Measurements from ENCODE around the gene KIF25. TPM values are rescaled to one million over a fixed set of nuclear protein-coding genes. Genes with fewer than 3 reads are reported as not detected.

KIF25 gene
- total and polyA plus RNA-seq, 7 experiments from 2014 or later, result 0.86 TPM; not detected in 6

DNA sequence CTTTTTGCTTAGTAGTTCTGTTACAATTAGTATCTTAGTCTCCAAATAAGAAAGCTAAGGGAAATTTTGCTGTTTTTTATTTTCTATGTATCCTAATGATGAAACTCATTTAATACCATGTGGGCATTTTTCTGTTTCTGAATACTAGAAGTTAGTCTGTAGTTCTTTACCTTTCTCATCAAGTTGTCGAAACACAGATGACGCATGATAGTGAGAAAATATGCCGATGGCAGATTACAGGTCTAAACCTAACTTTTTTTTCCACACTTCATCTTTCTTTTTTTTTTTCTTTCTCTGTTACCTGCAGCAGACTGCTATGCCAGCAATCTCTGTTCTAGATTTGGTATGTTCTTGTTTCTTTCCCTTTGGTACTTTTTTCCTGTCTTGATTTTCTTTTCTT lies 43.3 kb upstream of the KIF25 start:
- no peaks in the 10 kb centered on the region for H3K9me3 Mint-ChIP-seq
- no peaks in the 10 kb centered on the region for H3K36me3 ChIP-seq (ENCODE audit: control insufficient read depth in 2 of 3, insufficient read depth in 3 of 3, low read length in 3 of 3)
- no peak for DNase-seq
- intact Hi-C loops (cut with micrococcal nuclease), result no loop called here
- H3K27ac ChIP-seq (ENCODE audit: low read depth, low read length), result no peak overlapping the region
- H3K4me1 ChIP-seq (ENCODE audit: control insufficient read depth in 2 of 2, insufficient read depth in 2 of 2, low read length in 2 of 2), result no peaks in the 10 kb centered on the region
- H3K4me3 ChIP-seq (ENCODE audit: low read length), result no peak overlapping the region
- no peaks in the 10 kb centered on the region for H3K4me1 Mint-ChIP-seq
- POLR2A ChIA-PET, result no interaction called here
- CTCF ChIA-PET, result no interaction called here
- no peaks in the 10 kb centered on the region for H3K27me3 ChIP-seq (ENCODE audit: control insufficient read depth in 2 of 2, insufficient read depth in 2 of 2, low read length in 2 of 2)
- H3K27ac Mint-ChIP-seq, result no peak overlapping the region
- H3K36me3 Mint-ChIP-seq, result no peaks in the 10 kb centered on the region
- H3K4me3 Mint-ChIP-seq, result no peak overlapping the region
- no peaks in the 10 kb centered on the region for H3K9me3 ChIP-seq (ENCODE audit: control insufficient read depth in 2 of 3, low read length in 3 of 3)
- H3K27me3 Mint-ChIP-seq, result no peaks in the 10 kb centered on the region
- no peak for ATAC-seq

GRCh38 chr6:167956491-167956890 lies 41.0 kb upstream of the KIF25 start:
- ChIA-PET CTCF (no interaction called here), POLR2A (no interaction called here)
- no peaks in the 10 kb centered on the region for H3K36me3 ChIP-seq (ENCODE audit: control insufficient read depth in 2 of 3, insufficient read depth in 3 of 3, low read length in 3 of 3)
- no peaks in the 10 kb centered on the region for H3K27me3 ChIP-seq (ENCODE audit: control insufficient read depth in 2 of 2, insufficient read depth in 2 of 2, low read length in 2 of 2)
- Mint-ChIP-seq H3K9me3 (no peaks in the 10 kb centered on the region), H3K36me3 (no peaks in the 10 kb centered on the region), H3K4me1 (no peaks in the 10 kb centered on the region), H3K27me3 (peaks cover 0 to 2% (median 0%) of the 10 kb centered on the region in 5 donors), H3K4me3 (no peak overlapping the region), H3K27ac (no peak overlapping the region)
- intact Hi-C loops (cut with micrococcal nuclease), result no loop called here
- DNase-seq (no peak), ATAC-seq (no peak)
- H3K4me3 ChIP-seq (ENCODE audit: low read length), result no peak overlapping the region
- no peaks in the 10 kb centered on the region for H3K9me3 ChIP-seq (ENCODE audit: control insufficient read depth in 2 of 3, low read length in 3 of 3)
- no peak overlapping the region for H3K27ac ChIP-seq (ENCODE audit: low read depth, low read length)
- no peaks in the 10 kb centered on the region for H3K4me1 ChIP-seq (ENCODE audit: control insufficient read depth in 2 of 2, insufficient read depth in 2 of 2, low read length in 2 of 2)

DNA sequence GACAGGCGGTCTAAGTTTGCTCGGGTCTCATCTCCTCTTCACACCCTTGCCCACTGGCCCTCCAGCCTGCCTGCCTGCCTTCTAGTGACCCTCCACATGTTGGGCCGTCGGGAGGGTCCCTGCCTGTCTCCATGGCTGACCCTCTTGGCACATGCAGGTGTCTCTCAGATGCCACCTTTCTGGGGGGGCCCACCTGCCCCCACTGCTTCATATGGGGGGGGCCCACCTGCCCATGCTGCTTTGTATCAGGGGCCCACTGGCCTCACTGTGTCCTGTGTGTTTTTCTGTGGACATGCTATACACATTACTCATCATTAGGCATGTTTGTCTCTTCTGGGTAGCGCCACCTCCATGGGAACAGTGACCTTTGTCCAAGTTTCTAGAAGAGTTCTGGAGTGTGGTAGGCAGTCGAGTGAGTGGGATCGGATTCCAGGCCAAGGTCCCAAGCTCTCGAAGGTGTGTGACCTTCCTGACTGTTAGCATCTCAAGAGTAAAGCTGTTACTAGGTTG lies 40.4 kb upstream of the KIF25 start:
- Histone ChIP-seq H3K4me3 (ENCODE audit: low read length) (no peak overlapping the region), H3K36me3 (ENCODE audit: control insufficient read depth in 2 of 3, insufficient read depth in 3 of 3, low read length in 3 of 3) (no peaks in the 10 kb centered on the region), H3K4me1 (ENCODE audit: control insufficient read depth in 2 of 2, insufficient read depth in 2 of 2, low read length in 2 of 2) (no peaks in the 10 kb centered on the region), H3K27me3 (ENCODE audit: control insufficient read depth in 2 of 2, insufficient read depth in 2 of 2, low read length in 2 of 2) (no peaks in the 10 kb centered on the region), H3K9me3 (ENCODE audit: control insufficient read depth in 2 of 3, low read length in 3 of 3) (no peaks in the 10 kb centered on the region), H3K27ac (ENCODE audit: low read depth, low read length) (no peak overlapping the region)
- no peak overlapping the region for H3K27ac Mint-ChIP-seq
- intact Hi-C loops (cut with micrococcal nuclease), result no loop called here
- H3K4me3 Mint-ChIP-seq, result no peak overlapping the region
- H3K9me3 Mint-ChIP-seq, result no peaks in the 10 kb centered on the region
- DNase-seq, result no peak
- no peak for ATAC-seq
- no peaks in the 10 kb centered on the region for H3K4me1 Mint-ChIP-seq
- peaks cover 0 to 5% (median 0%) of the 10 kb centered on the region in 5 donors for H3K27me3 Mint-ChIP-seq
- H3K36me3 Mint-ChIP-seq, result no peaks in the 10 kb centered on the region
- ChIA-PET POLR2A (no interaction called here), CTCF (no interaction called here)

- Histone ChIP-seq H3K27ac (ENCODE audit: low read depth, low read length) (no peak overlapping the region), H3K27me3 (ENCODE audit: control insufficient read depth in 2 of 2, insufficient read depth in 2 of 2, low read length in 2 of 2) (no peaks in the 10 kb centered on the region), H3K36me3 (ENCODE audit: control insufficient read depth in 2 of 3, insufficient read depth in 3 of 3, low read length in 3 of 3) (no peaks in the 10 kb centered on the region), H3K4me3 (ENCODE audit: low read length) (no peak overlapping the region), H3K4me1 (ENCODE audit: control insufficient read depth in 2 of 2, insufficient read depth in 2 of 2, low read length in 2 of 2) (no peaks in the 10 kb centered on the region), H3K9me3 (ENCODE audit: control insufficient read depth in 2 of 3, low read length in 3 of 3) (no peaks in the 10 kb centered on the region)
- Mint-ChIP-seq H3K27ac (peak overlapping the region in 1 of 9 donors; percentile 23), H3K4me3 (no peak overlapping the region), H3K36me3 (no peaks in the 10 kb centered on the region), H3K9me3 (no peaks in the 10 kb centered on the region), H3K4me1 (peaks cover 0 to 1% (median 0%) of the 10 kb centered on the region in 7 donors), H3K27me3 (peaks cover 0 to 5% (median 0%) of the 10 kb centered on the region in 5 donors)
- ATAC-seq (no peak), DNase-seq (no peak)
- intact Hi-C loops (cut with micrococcal nuclease), result no loop called here
- POLR2A ChIA-PET, result no interaction called here
- CTCF ChIA-PET, result no interaction called here
These were observed 39.8 kb upstream of the KIF25 start for GRCh38 chr6:167957626-167958025.

GRCh38 chr6:167960579-167960978 lies 36.9 kb upstream of the KIF25 start:
- no peak overlapping the region for H3K27ac ChIP-seq (ENCODE audit: low read depth, low read length)
- DNase-seq (no peak), ATAC-seq (no peak)
- H3K4me3 Mint-ChIP-seq, result no peak overlapping the region
- H3K27ac Mint-ChIP-seq, result no peak overlapping the region
- no peak overlapping the region for H3K4me3 ChIP-seq (ENCODE audit: low read length)
- no peaks in the 10 kb centered on the region for H3K36me3 Mint-ChIP-seq
- ChIA-PET POLR2A (no interaction called here), CTCF (no interaction called here)
- no peaks in the 10 kb centered on the region for H3K27me3 ChIP-seq (ENCODE audit: control insufficient read depth in 2 of 2, insufficient read depth in 2 of 2, low read length in 2 of 2)
- no peaks in the 10 kb centered on the region for H3K36me3 ChIP-seq (ENCODE audit: control insufficient read depth in 2 of 3, insufficient read depth in 3 of 3, low read length in 3 of 3)
- no peaks in the 10 kb centered on the region for H3K9me3 Mint-ChIP-seq
- H3K4me1 ChIP-seq (ENCODE audit: control insufficient read depth in 2 of 2, insufficient read depth in 2 of 2, low read length in 2 of 2), result no peaks in the 10 kb centered on the region
- no peaks in the 10 kb centered on the region for H3K9me3 ChIP-seq (ENCODE audit: control insufficient read depth in 2 of 3, low read length in 3 of 3)
- intact Hi-C loops (cut with micrococcal nuclease), result no loop called here
- peaks cover 0 to 5% (median 0%) of the 10 kb centered on the region in 5 donors for H3K27me3 Mint-ChIP-seq
- H3K4me1 Mint-ChIP-seq, result peaks cover 0 to 4% (median 0%) of the 10 kb centered on the region in 7 donors

DNA sequence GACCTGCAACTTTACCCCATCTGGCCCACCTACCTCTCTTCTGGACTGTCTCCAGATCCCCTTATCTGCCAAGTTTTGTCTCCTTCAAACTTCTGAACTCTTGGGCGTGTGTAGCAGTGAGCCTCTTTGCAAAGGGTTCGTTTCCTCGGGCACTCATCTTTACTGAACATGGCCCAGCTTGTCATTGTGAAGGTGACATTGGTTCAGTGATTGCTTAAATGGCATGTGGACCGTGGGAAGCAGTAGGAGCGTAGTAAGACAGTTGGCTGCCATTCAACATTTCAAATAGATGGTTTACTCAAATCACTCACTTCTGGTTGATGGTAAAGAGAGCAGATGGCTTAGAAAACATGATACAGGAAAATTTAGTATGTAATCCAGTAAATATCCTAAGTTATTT lies 34.8 kb upstream of the KIF25 start:
- Mint-ChIP-seq H3K27me3 (peaks cover 0 to 5% (median 0%) of the 10 kb centered on the region in 5 donors), H3K36me3 (peaks cover 0 to 1% (median 0%) of the 10 kb centered on the region in 5 donors), H3K27ac (no peak overlapping the region), H3K4me1 (peaks cover 0 to 4% (median 0%) of the 10 kb centered on the region in 7 donors), H3K4me3 (no peak overlapping the region), H3K9me3 (no peaks in the 10 kb centered on the region)
- intact Hi-C loops (cut with micrococcal nuclease), result no loop called here
- no peaks in the 10 kb centered on the region for H3K9me3 ChIP-seq (ENCODE audit: control insufficient read depth in 2 of 3, low read length in 3 of 3)
- H3K27me3 ChIP-seq (ENCODE audit: control insufficient read depth in 2 of 2, insufficient read depth in 2 of 2, low read length in 2 of 2), result no peaks in the 10 kb centered on the region
- ChIA-PET CTCF (no interaction called here), POLR2A (no interaction called here)
- H3K27ac ChIP-seq (ENCODE audit: low read depth, low read length), result no peak overlapping the region
- DNase-seq, result no peak
- ATAC-seq, result no peak
- no peaks in the 10 kb centered on the region for H3K36me3 ChIP-seq (ENCODE audit: control insufficient read depth in 2 of 3, insufficient read depth in 3 of 3, low read length in 3 of 3)
- no peak overlapping the region for H3K4me3 ChIP-seq (ENCODE audit: low read length)
- no peaks in the 10 kb centered on the region for H3K4me1 ChIP-seq (ENCODE audit: control insufficient read depth in 2 of 2, insufficient read depth in 2 of 2, low read length in 2 of 2)

- Mint-ChIP-seq H3K27ac (no peak overlapping the region), H3K36me3 (peaks cover 0 to 3% (median 0%) of the 10 kb centered on the region in 5 donors), H3K9me3 (no peaks in the 10 kb centered on the region), H3K4me3 (no peak overlapping the region), H3K4me1 (peaks cover 0 to 4% (median 0%) of the 10 kb centered on the region in 7 donors), H3K27me3 (peaks cover 0 to 5% (median 0%) of the 10 kb centered on the region in 5 donors)
- DNase-seq (no peak), ATAC-seq (no peak)
- no peaks in the 10 kb centered on the region for H3K4me1 ChIP-seq (ENCODE audit: control insufficient read depth in 2 of 2, insufficient read depth in 2 of 2, low read length in 2 of 2)
- ChIA-PET CTCF (no interaction called here), POLR2A (no interaction called here)
- H3K9me3 ChIP-seq (ENCODE audit: control insufficient read depth in 2 of 3, low read length in 3 of 3), result no peaks in the 10 kb centered on the region
- no peak overlapping the region for H3K27ac ChIP-seq (ENCODE audit: low read depth, low read length)
- no peaks in the 10 kb centered on the region for H3K27me3 ChIP-seq (ENCODE audit: control insufficient read depth in 2 of 2, insufficient read depth in 2 of 2, low read length in 2 of 2)
- no peaks in the 10 kb centered on the region for H3K36me3 ChIP-seq (ENCODE audit: control insufficient read depth in 2 of 3, insufficient read depth in 3 of 3, low read length in 3 of 3)
- intact Hi-C loops (cut with micrococcal nuclease), result no loop called here
- no peak overlapping the region for H3K4me3 ChIP-seq (ENCODE audit: low read length)
These were observed 33.8 kb upstream of the KIF25 start for GRCh38 chr6:167963589-167964057.

Data from naive thymus-derived CD4-positive, alpha-beta T cell (primary cell).